Body of pancreas (tissue), 4 donors: ENCODE data around the gene PELO.

Experiments used
- CTCF ChIP-seq, 7 experiments: fragments of 450-650 bp in 4 of 7; fragments of 200-600 bp in 3 of 7; sonication (generic) in 3 of 7; IDR thresholded peaks; one replicate each; pipeline ENCODE4 v1.5.1; 2016 to 2019; ENCODE audit warnings: antibody characterized with exemption in 7 of 7
- POLR2A ChIP-seq, 3 donors: fragments of 450-650 bp; IDR thresholded peaks; one replicate each; pipeline ENCODE4 v1.6.1; 2016; ENCODE audit warnings: antibody characterized with exemption in 3 of 3, mild to moderate bottlenecking in 2 of 3

GRCh38 chr5:52749666-52750065 lies 38.0 kb upstream of the PELO start:
- no peak for TF ChIP-seq CTCF (IDR thresholded peaks at IDR 0.05)
- no peak for TF ChIP-seq POLR2A (IDR thresholded peaks at IDR 0.05)
